K562 (cell line): Measurements from ENCODE around the gene RAP1GAP2. TPM values are rescaled to one million over a fixed set of nuclear protein-coding genes. Genes with fewer than 3 reads are reported as not detected.

Experiments used
- ATAC-seq: fragments of 200-7000 bp; cut with Tn5 transposase; 3 replicates; pipeline ENCODE4 v1.9.1; 2020; ENCODE audit warnings: moderate library complexity
- BruUV-seq: library from RNA; stranded (reverse); fragments of 400-500 nt; replicated peaks from 2 replicates; lab custom pipeline; 2021; lab: Mats Ljungman, UMichigan
- CTCF ChIA-PET: fragments of 300-600 bp; formaldehyde crosslinking; extraction: SDS; loops from one replicate; lab custom pipeline; 2021; ENCODE audit warnings: low intra/inter-chr PET ratio; lab: Yijun Ruan, JAX
- POLR2A ChIA-PET: fragments of 300-600, 350-650 bp; sonication (Branson Sonifier 250); formaldehyde crosslinking; extraction: SDS; loops from one replicate; lab custom pipeline; 2021; ENCODE audit warnings: antibody characterized with exemption, inconsistent platforms; lab: Yijun Ruan, JAX
- DNase-seq, 4 experiments: peaks; one replicate each; pipeline versions ENCODE4 v3.0.0 to v3.0.0-alpha.2; 2011 to 2018; ENCODE audit warnings: low spot score in 3 of 4, mixed read lengths in 3 of 4; ENCODE audit errors: extremely low read depth in 1 of 4
- FAIRE-seq: peaks from 2 replicates; lab custom pipeline; 2011; peaks lifted over from hg19 to GRCh38; lab: Jason Lieb, UNC
- H2AFZ ChIP-seq: 2 replicates; pipeline ENCODE4 v1.6.0; 2011; ENCODE audit warnings: low read depth, low read length, control low read depth, inconsistent platforms
- H3K27ac ChIP-seq: fragments of 200-600 bp; 3 replicates; pipeline ENCODE4 v1.8.0; 2011; ENCODE audit warnings: low read depth, mild to moderate bottlenecking, control low read depth, inconsistent platforms, low read length, moderate library complexity, mixed read lengths; ENCODE audit errors: extremely low read depth
- H3K27me3 ChIP-seq, 2 experiments: fragments of 300-600 bp in 1 of 2; 2 replicates in 1 of 2; 3 replicates in 1 of 2; pipeline versions ENCODE4 v1.6.0 to v1.8.0; 2011; ENCODE audit warnings: inconsistent platforms in 2 of 2, low read length in 2 of 2, mild to moderate bottlenecking in 1 of 2, mixed read lengths in 1 of 2, moderate library complexity in 1 of 2; ENCODE audit not compliant: control insufficient read depth in 2 of 2, insufficient read depth in 2 of 2
- H3K36me3 ChIP-seq: fragments of 300-600 bp; 3 replicates; pipeline ENCODE4 v1.8.0; 2011; ENCODE audit warnings: mild to moderate bottlenecking, low read length, inconsistent platforms; ENCODE audit not compliant: control insufficient read depth, insufficient read depth
- H3K4me1 ChIP-seq, 2 experiments: fragments of 200-600 bp in 1 of 2; replicated peaks in 1 of 2; 2 replicates in 1 of 2; 3 replicates in 1 of 2; pipeline versions ENCODE4 v1.5.1 to v1.8.0; 2011; ENCODE audit warnings: inconsistent platforms in 2 of 2, low read length in 2 of 2, mild to moderate bottlenecking in 1 of 2, mixed read lengths in 1 of 2, moderate library complexity in 1 of 2; ENCODE audit not compliant: control insufficient read depth in 2 of 2, insufficient read depth in 2 of 2
- H3K4me2 ChIP-seq: 2 replicates; pipeline ENCODE4 v1.6.1; 2011; ENCODE audit warnings: low read length, control low read depth, inconsistent platforms, mixed read lengths; ENCODE audit not compliant: insufficient read depth
- H3K4me3 ChIP-seq: fragments of 200-600 bp; sonication (generic), shearing (Covaris generic); 2 replicates; pipeline ENCODE4 v1.5.1; 2016; ENCODE audit warnings: control low read depth, inconsistent platforms
- H3K79me2 ChIP-seq: fragments of 200-600 bp; 3 replicates; pipeline ENCODE4 v1.8.0; 2011; ENCODE audit warnings: low read length, inconsistent platforms; ENCODE audit not compliant: control insufficient read depth, insufficient read depth
- H3K9ac ChIP-seq, 2 experiments: 2 replicates each; pipeline versions ENCODE4 v1.6.0 to v1.6.1; 2011; ENCODE audit warnings: low read depth in 2 of 2, low read length in 2 of 2, control low read depth in 1 of 2, inconsistent platforms in 1 of 2, mild to moderate bottlenecking in 1 of 2, mixed read lengths in 1 of 2; ENCODE audit not compliant: insufficient read depth in 1 of 2
- H3K9me1 ChIP-seq: one replicate; pipeline ENCODE4 v1.6.0; 2011; ENCODE audit warnings: inconsistent platforms, mild to moderate bottlenecking, low read length, moderate library complexity; ENCODE audit not compliant: control insufficient read depth, insufficient read depth
- H3K9me3 ChIP-seq: replicated peaks from 2 replicates; pipeline ENCODE4 v1.5.1; 2011; ENCODE audit warnings: low read depth, low read length, inconsistent platforms; ENCODE audit not compliant: control insufficient read depth, insufficient read depth
- H4K20me1 ChIP-seq: replicated peaks from 2 replicates; pipeline ENCODE4 v1.6.1; 2011; ENCODE audit warnings: low read length, inconsistent platforms, mixed read lengths; ENCODE audit not compliant: control insufficient read depth, insufficient read depth
- ARID1B ChIP-seq: fragments of 450-650 bp; IDR thresholded peaks from 2 replicates; pipeline ENCODE4 v1.6.1; 2016; ENCODE audit warnings: antibody characterized with exemption, mild to moderate bottlenecking, inconsistent platforms
- ETV5 ChIP-seq: sonication (generic); formaldehyde crosslinking; IDR thresholded peaks from 2 replicates; pipeline ENCODE4 v1.4.0; 2020; ENCODE audit warnings: low read depth, mild to moderate bottlenecking, missing genetic modification reagents
- HINFP ChIP-seq: fragments of 450-650 bp; conservative IDR thresholded peaks from 2 replicates; pipeline ENCODE4 v1.6.1; 2016; ENCODE audit warnings: missing genetic modification characterization, low read depth, mild to moderate bottlenecking, control low read depth, missing compliant biosample characterization
- JUN ChIP-seq, 2 experiments: sonication (generic) in 1 of 2; formaldehyde crosslinking in 1 of 2; IDR thresholded peaks; 2 replicates each; pipeline versions ENCODE4 v1.6.1 to v1.8.0; 2012 to 2022; ENCODE audit warnings: borderline replicate concordance in 2 of 2, mild to moderate bottlenecking in 2 of 2, improper control_type of control experiment in 1 of 2, low read depth in 1 of 2, low read length in 1 of 2, missing genetic modification reagents in 1 of 2
- KLF13 ChIP-seq: fragments of 450-650 bp; IDR thresholded peaks from 2 replicates; pipeline ENCODE4 v1.6.1; 2016; ENCODE audit warnings: missing genetic modification characterization, low read depth, mild to moderate bottlenecking, missing compliant biosample characterization, moderate library complexity, borderline replicate concordance
- SNAPC5 ChIP-seq: fragments of 250-450 bp; sonication (Bioruptor Pico); IDR thresholded peaks from 2 replicates; pipeline ENCODE4 v1.8.0; 2021; ENCODE audit warnings: moderate library complexity, mild to moderate bottlenecking, inconsistent platforms
- THRAP3 ChIP-seq: fragments of 450-650 bp; IDR thresholded peaks from 2 replicates; pipeline ENCODE4 v1.6.1; 2016; ENCODE audit warnings: mild to moderate bottlenecking, inconsistent platforms, borderline replicate concordance
- ZBED1 ChIP-seq: IDR thresholded peaks from 2 replicates; pipeline ENCODE4 v1.6.1; 2014
- WGBS: fragments of 100-300 bp; shearing (Covaris generic); methylation state at CpG from one replicate; pipeline ENCODE4 v1.1.6; 2016; ENCODE audit warnings: low coverage, mixed read lengths; ENCODE audit not compliant: insufficient coverage; ENCODE audit errors: missing lambda C conversion rate; 5-methylcytosine and 5-hydroxymethylcytosine counted together
- in situ Hi-C: fragments of 300-500 bp; cut with MboI; formaldehyde crosslinking; loops from 4 replicates; pipeline ENCODE4 v1.15.0; 2018; ENCODE audit warnings: inconsistent platforms, mixed read lengths
- intact Hi-C: fragments of 100-400 bp; cut with micrococcal nuclease; formaldehyde crosslinking; loops from 2 replicates; pipeline ENCODE4 v1.14.2; 2022
- polyA plus RNA-seq, 8 experiments: library from polyadenylated mRNA; depleted of rRNA in 4 of 8; stranded (reverse) in 5 of 8; unstranded in 3 of 8; fragments of >200 nt; fragmentation: Nextera tagmentation in 2 of 8; fragmentation: Illumina TruSeq in 1 of 8; extraction: Ambion mirVana in 2 of 8; extraction: Trizol in 1 of 8; gene quantifications; 2 replicates each; pipeline versions ENCODE4 v1.2.1 to v1.2.3, GENCODE V29; 2011 to 2014; ENCODE audit warnings: inconsistent platforms in 1 of 8, missing spikeins in 1 of 8
- total RNA-seq, 7 experiments: library from RNA; depleted of rRNA in 6 of 7; stranded (reverse); fragments of >200 nt in 6 of 7; fragmentation: Illumina TruSeq in 2 of 7; extraction: Trizol in 2 of 7; gene quantifications; 2 replicates each; pipeline versions ENCODE4 v1.2.1 to v1.2.3, GENCODE V29; 2011 to 2021; ENCODE audit warnings: low replicate concordance in 1 of 7
- TF ChIP-seq, protein P1 (sequence below): fragments of 250-450 bp; sonication (Bioruptor Pico); IDR thresholded peaks from 2 replicates; pipeline ENCODE4 v1.4.0; 2020

The RAP1GAP2 gene
- total and polyA plus RNA-seq, 9 of the 15 experiments (the other 6 are each of a cell fraction or from before 2014, with no cell fraction given): 0.01 to 1.3 (median 0.42) TPM; not detected in 1

- TF ChIP-seq, protein P1, sequence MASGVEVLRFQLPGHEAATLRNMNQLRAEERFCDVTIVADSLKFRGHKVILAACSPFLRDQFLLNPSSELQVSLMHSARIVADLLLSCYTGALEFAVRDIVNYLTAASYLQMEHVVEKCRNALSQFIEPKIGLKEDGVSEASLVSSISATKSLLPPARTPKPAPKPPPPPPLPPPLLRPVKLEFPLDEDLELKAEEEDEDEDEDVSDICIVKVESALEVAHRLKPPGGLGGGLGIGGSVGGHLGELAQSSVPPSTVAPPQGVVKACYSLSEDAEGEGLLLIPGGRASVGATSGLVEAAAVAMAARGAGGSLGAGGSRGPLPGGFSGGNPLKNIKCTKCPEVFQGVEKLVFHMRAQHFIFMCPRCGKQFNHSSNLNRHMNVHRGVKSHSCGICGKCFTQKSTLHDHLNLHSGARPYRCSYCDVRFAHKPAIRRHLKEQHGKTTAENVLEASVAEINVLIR (CRISPR knock-in tag): no peak
- TF ChIP-seq SNAPC5 (CRISPR knock-in tag): no peak
Observed at GRCh38 chr17:2931876-2932275, 135.6 kb downstream of the RAP1GAP2 start (continued).

- Histone ChIP-seq H4K20me1 (no peaks in the 10 kb centered on the region; the same call in 1 of the 2 replicates), H3K27me3 (peaks cover 0 to 57% of the 10 kb centered on the region in 2 experiments; a peak in 4 of 5 replicates), H3K9me1 (no peaks in the 10 kb centered on the region), H3K4me2 (no peak overlapping the region), H3K4me1 (no peaks in the 10 kb centered on the region; a peak in 2 of 5 replicates), H3K9ac (no peak overlapping the region), H3K36me3 (no peaks in the 10 kb centered on the region), H3K9me3 (no peaks in the 10 kb centered on the region), H3K4me3 (no peak overlapping the region), H3K27ac (no peak overlapping the region), H3K79me2 (no peaks in the 10 kb centered on the region), H2AFZ (no peak overlapping the region)
- intact Hi-C loops: no loop called here
- no peak for ATAC-seq
- POLR2A ChIA-PET: no interaction called here
- no peak for TF ChIP-seq ETV5 (CRISPR knock-in tag)
- no peak for TF ChIP-seq KLF13 (tag)
- no peak for TF ChIP-seq ARID1B
- TF ChIP-seq ZBED1: no peak
- no peak for TF ChIP-seq THRAP3
- TF ChIP-seq JUN (IDR thresholded peaks at IDR 0.05; ENCODE audit: borderline replicate concordance, low read depth, low read length): no peak
- TF ChIP-seq JUN (CRISPR knock-in tag; IDR thresholded peaks at IDR 0.05; ENCODE audit: borderline replicate concordance): no peak
- no peak for TF ChIP-seq HINFP
- DNase-seq: no peak
- CTCF ChIA-PET: no interaction called here
- WGBS: 0% methylated on average over 2 of the region's 12 CpGs
- in situ Hi-C loops: no loop called here
- no peak for FAIRE-seq
- no TSS peak for BruUV-seq
Observed at GRCh38 chr17:2932946-2933345, 136.7 kb downstream of the RAP1GAP2 start.
